Activated B cell treated with CpG ODN at 0.5 μM for 24 hours (primary cell): ENCODE measurements around the gene SERINC2. TPM values are rescaled to one million over a fixed set of nuclear protein-coding genes. Genes with fewer than 3 reads are reported as not detected.

Experiments
- ATAC-seq: fragments of 200-7000 bp; cut with Tn5 transposase; one replicate; pipeline ENCODE4 v1.10.0; 2021; ENCODE audit warnings: low read depth, mild to moderate bottlenecking, moderate library complexity
- CTCF ChIA-PET: fragments of 350-600 bp; sonication (Branson Sonifier 250); formaldehyde crosslinking; loops from one replicate; lab custom pipeline; 2021; ENCODE audit warnings: antibody characterized with exemption; lab: Charles Lee
- POLR2A ChIA-PET: fragments of 350-600 bp; sonication (Branson Sonifier 250); formaldehyde crosslinking; loops from one replicate; lab custom pipeline; 2021; ENCODE audit warnings: antibody characterized with exemption; lab: Charles Lee
- DNase-seq: peaks from one replicate; pipeline ENCODE4 v3.0.0; 2022
- H3K27ac Mint-ChIP-seq: one replicate; pipeline ENCODE4 v1.8.0; 2020; ENCODE audit warnings: mixed read lengths
- H3K27me3 Mint-ChIP-seq: one replicate; pipeline ENCODE4 v1.8.0; 2021; ENCODE audit warnings: mixed read lengths
- H3K36me3 Mint-ChIP-seq: one replicate; pipeline ENCODE4 v1.8.0; 2021; ENCODE audit warnings: low read depth, mixed read lengths
- H3K4me1 Mint-ChIP-seq: one replicate; pipeline ENCODE4 v1.8.0; 2021; ENCODE audit warnings: mixed read lengths
- H3K4me3 Mint-ChIP-seq: one replicate; pipeline ENCODE4 v1.8.0; 2020; ENCODE audit warnings: mild to moderate bottlenecking, mixed read lengths
- H3K9me3 Mint-ChIP-seq: one replicate; pipeline ENCODE4 v1.8.0; 2020; ENCODE audit warnings: mixed read lengths
- intact Hi-C: fragments of 100-400 bp; cut with micrococcal nuclease; formaldehyde crosslinking; loops from one replicate; pipeline ENCODE4 v1.15.1; 2024
- total RNA-seq: library from RNA; stranded (reverse); gene quantifications from 2 replicates; pipeline ENCODE4 v1.2.3, GENCODE V29; 2022
- TF ChIP-seq, protein P1 (sequence below): fragments of 200-600 bp; IDR thresholded peaks from one replicate; pipeline ENCODE4 v1.8.0; 2022; ENCODE audit warnings: antibody characterized with exemption, mild to moderate bottlenecking

SERINC2 gene
- total RNA-seq, 1 donor from 2014 or later: 0.11 TPM

DNA sequence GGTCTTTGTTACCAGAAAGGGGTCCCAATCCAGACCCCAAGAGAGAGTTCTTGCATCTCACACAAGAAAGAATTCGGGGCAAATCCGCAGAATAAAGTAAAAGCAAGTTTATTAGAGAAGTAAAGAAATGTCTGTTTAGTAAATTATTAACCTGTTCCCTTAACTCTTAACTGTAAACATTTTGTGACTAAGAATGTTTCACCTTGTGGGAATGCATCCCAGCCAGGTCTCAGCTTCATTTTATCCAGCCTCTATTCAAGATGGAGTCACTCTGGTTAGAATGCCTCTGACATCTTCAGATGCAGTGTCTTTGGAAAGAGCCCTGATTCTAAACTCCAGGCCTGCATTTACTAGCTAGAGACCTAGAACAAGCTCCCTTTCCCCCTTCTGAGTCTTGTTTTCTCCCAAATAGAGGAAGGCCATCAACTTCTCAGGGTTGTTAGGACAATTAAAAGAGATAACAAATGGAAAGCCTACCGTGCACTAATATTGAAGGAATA lies 35.6 kb upstream of the SERINC2 start:
- Mint-ChIP-seq H3K4me1 (peaks cover 13% of the 10 kb centered on the region), H3K9me3 (no peaks in the 10 kb centered on the region), H3K36me3 (no peaks in the 10 kb centered on the region), H3K27ac (no peak overlapping the region), H3K27me3 (peaks cover 20% of the 10 kb centered on the region), H3K4me3 (no peak overlapping the region)
- ChIA-PET POLR2A (no interaction called here), CTCF (no interaction called here)
- intact Hi-C loops: no loop called here
- TF ChIP-seq, protein P1, sequence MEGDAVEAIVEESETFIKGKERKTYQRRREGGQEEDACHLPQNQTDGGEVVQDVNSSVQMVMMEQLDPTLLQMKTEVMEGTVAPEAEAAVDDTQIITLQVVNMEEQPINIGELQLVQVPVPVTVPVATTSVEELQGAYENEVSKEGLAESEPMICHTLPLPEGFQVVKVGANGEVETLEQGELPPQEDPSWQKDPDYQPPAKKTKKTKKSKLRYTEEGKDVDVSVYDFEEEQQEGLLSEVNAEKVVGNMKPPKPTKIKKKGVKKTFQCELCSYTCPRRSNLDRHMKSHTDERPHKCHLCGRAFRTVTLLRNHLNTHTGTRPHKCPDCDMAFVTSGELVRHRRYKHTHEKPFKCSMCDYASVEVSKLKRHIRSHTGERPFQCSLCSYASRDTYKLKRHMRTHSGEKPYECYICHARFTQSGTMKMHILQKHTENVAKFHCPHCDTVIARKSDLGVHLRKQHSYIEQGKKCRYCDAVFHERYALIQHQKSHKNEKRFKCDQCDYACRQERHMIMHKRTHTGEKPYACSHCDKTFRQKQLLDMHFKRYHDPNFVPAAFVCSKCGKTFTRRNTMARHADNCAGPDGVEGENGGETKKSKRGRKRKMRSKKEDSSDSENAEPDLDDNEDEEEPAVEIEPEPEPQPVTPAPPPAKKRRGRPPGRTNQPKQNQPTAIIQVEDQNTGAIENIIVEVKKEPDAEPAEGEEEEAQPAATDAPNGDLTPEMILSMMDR: no peak
- no peak for DNase-seq
- ATAC-seq: no peak

DNA sequence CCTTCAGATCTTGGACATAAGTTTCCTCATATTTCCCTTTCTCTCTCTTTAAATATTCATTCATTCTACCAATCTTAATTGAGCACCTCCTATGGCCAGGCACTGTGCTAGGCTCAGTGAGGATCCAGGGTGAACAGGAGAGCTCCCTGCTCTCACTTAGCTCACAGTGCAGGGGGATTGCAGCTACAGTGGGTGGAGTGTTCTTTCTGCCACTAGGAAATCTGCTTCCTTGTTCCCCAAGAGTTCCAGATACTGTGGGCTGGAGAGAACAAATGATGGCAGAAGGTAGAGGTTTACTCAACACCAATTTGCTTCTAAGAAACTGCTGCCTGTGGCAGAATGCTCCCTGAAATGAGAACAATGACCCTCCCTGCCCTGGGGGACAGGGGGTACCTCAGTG lies 35.0 kb upstream of the SERINC2 start:
- ChIA-PET POLR2A (no interaction called here), CTCF (no interaction called here)
- H3K36me3 Mint-ChIP-seq: no peaks in the 10 kb centered on the region
- DNase-seq: no peak
- H3K27me3 Mint-ChIP-seq: peaks cover 24% of the 10 kb centered on the region
- H3K4me3 Mint-ChIP-seq: no peak overlapping the region
- no peaks in the 10 kb centered on the region for H3K9me3 Mint-ChIP-seq
- H3K27ac Mint-ChIP-seq: no peak overlapping the region
- no peak for ATAC-seq
- intact Hi-C loops: no loop called here
- TF ChIP-seq, protein P1: no peak
- peaks cover 8% of the 10 kb centered on the region for H3K4me1 Mint-ChIP-seq

DNA sequence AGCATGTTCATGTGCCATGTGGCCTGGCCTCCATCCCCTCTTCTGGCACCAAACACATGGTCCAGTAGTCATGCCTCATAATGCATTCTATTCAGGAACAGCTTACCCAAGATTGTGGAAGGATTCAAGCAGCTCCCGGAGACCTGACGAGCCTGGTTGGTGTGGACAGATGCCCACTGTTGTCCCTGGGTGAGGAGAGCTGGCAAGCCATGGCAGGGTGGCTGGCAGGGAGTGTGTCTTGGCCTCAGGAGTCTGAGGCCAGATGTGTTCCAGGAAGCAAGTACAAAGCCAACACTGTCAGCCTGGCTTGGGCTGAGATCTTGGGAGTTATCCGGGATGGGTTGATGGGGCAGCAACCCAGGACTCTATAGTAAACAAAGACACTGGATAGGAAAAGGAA lies 32.8 kb upstream of the SERINC2 start:
- ChIA-PET POLR2A (no interaction called here), CTCF (no interaction called here)
- no peaks in the 10 kb centered on the region for H3K9me3 Mint-ChIP-seq
- H3K36me3 Mint-ChIP-seq: no peaks in the 10 kb centered on the region
- no peak overlapping the region for H3K4me3 Mint-ChIP-seq
- no peaks in the 10 kb centered on the region for H3K4me1 Mint-ChIP-seq
- H3K27me3 Mint-ChIP-seq: peaks cover 27% of the 10 kb centered on the region
- no peak overlapping the region for H3K27ac Mint-ChIP-seq
- intact Hi-C loops: no loop called here
- DNase-seq (no peak), ATAC-seq (no peak)
- TF ChIP-seq, protein P1: no peak

DNA sequence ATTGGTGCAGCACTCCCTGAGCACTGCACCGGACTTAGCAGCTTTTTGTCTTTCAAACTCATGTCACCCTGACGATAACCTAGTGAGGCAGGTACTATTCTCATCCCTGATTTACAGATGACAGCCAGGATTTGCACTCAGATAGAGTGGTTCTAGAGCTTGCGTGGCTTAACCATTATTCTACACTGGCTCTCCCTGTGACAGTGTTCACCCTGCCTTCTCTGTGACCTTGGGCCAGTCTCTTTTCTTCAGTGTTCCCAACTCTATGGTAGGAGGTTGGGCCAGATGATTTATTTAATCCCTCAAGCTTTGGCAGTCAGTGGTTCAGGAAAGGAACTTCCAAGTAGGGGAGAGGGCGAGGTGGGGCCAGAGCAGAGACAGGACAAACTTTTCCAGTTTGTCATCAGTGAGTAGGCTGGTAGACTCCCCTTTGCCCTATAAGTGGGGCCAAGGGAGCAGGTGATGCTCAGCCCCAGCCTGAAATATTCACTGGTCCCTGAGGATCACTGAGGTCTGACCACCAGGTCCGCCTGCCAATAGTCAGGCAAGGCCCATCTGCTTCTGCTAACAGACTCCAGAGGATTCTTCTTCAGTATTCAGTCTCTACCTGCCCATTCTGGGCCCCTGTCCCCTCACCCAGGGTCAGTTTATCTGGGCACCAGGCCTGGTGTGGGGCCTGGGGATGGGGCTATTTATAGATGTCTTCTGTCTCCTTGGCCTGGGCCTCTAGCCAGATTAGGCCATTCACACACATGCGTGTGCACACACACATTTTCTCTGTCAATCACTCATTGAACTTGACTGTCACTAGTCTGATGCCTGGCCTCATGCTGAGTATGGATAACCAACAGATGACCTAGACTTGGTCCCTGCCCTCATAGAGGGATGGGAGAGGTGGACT lies 31.4 kb upstream of the SERINC2 start:
- H3K36me3 Mint-ChIP-seq: no peaks in the 10 kb centered on the region
- H3K27ac Mint-ChIP-seq: no peak overlapping the region
- POLR2A ChIA-PET: no interaction called here
- CTCF ChIA-PET: no interaction called here
- DNase-seq (no peak), ATAC-seq (no peak)
- intact Hi-C loops: no loop called here
- H3K4me1 Mint-ChIP-seq: no peaks in the 10 kb centered on the region
- TF ChIP-seq, protein P1: no peak
- H3K27me3 Mint-ChIP-seq: peaks cover 37% of the 10 kb centered on the region
- no peaks in the 10 kb centered on the region for H3K9me3 Mint-ChIP-seq
- no peak overlapping the region for H3K4me3 Mint-ChIP-seq

DNA sequence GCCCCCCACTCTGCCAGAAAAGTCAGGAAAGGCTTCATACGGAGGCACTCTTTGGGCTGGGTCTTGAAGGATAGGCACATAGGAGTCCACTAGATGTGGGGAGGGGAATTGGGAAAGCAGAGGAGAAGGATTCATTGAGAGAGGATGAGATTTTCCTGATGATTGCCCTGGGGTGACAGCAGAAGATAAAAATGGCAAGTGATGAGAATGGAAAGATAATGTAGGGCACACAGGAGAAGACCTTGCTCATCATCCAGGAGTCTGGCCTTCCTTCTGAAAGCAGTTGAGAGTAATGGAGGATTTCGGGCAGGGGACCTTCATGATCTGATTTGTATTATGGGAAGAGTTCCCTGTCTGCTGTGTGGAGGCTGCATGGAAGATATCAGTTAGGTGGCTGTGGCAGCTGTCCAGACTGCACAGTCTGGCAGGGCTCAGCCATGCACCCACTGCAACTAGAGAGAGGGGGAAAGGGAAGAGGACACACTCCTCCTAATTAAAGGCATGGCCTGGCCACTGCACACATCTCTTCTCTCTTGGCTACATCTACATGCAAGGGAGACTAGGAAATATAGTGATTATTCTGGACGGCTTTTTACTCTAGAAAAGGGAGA lies 30.5 kb upstream of the SERINC2 start:
- TF ChIP-seq, protein P1: no peak
- no peaks in the 10 kb centered on the region for H3K4me1 Mint-ChIP-seq
- H3K9me3 Mint-ChIP-seq: no peaks in the 10 kb centered on the region
- ChIA-PET CTCF (no interaction called here), POLR2A (no interaction called here)
- intact Hi-C loops: no loop called here
- DNase-seq (no peak), ATAC-seq (no peak)
- no peak overlapping the region for H3K4me3 Mint-ChIP-seq
- H3K27ac Mint-ChIP-seq: no peak overlapping the region
- H3K27me3 Mint-ChIP-seq: peaks cover 40% of the 10 kb centered on the region
- no peaks in the 10 kb centered on the region for H3K36me3 Mint-ChIP-seq
